RWPE2 (cell line): Measurements from ENCODE around the gene MACROH2A2.
A peak's percentile ranks its signal among the peaks of the same experiment; 100 is the strongest.

Experiments
- ATAC-seq: fragments of 200-7000 bp; cut with Tn5 transposase; 3 replicates; pipeline ENCODE4 v1.9.1; 2021; ENCODE audit warnings: low read depth
- DNase-seq: peaks from one replicate; pipeline ENCODE4 v3.0.0-alpha.2; 2020; ENCODE audit warnings: low spot score
- H3K27ac ChIP-seq: fragments of 450-650 bp; 2 replicates; pipeline ENCODE4 v1.5.1; 2017; ENCODE audit warnings: mild to moderate bottlenecking; ENCODE audit not compliant: poor library complexity, severe bottlenecking
- H3K27me3 ChIP-seq: fragments of 250-450 bp; sonication (Bioruptor Pico); 2 replicates; pipeline ENCODE4 v1.5.1; 2021; ENCODE audit warnings: mild to moderate bottlenecking, moderate library complexity; ENCODE audit not compliant: insufficient read depth, poor library complexity, severe bottlenecking
- H3K36me3 ChIP-seq: fragments of 250-450 bp; sonication (Bioruptor Pico); 2 replicates; pipeline ENCODE4 v1.5.1; 2020; ENCODE audit warnings: low read depth, mild to moderate bottlenecking, moderate library complexity
- H3K4me1 ChIP-seq: fragments of 250-450 bp; sonication (Bioruptor Pico); 2 replicates; pipeline ENCODE4 v1.5.1; 2021; ENCODE audit warnings: mild to moderate bottlenecking, moderate library complexity; ENCODE audit not compliant: insufficient read depth, poor library complexity, severe bottlenecking
- H3K4me3 ChIP-seq: fragments of 250-450 bp; sonication (Bioruptor Pico); 2 replicates; pipeline ENCODE4 v1.5.1; 2021; ENCODE audit warnings: mild to moderate bottlenecking, moderate library complexity; ENCODE audit not compliant: severe bottlenecking
- H3K9me3 ChIP-seq: fragments of 250-450 bp; sonication (Bioruptor Pico); 2 replicates; pipeline ENCODE4 v1.5.1; 2021; ENCODE audit warnings: mild to moderate bottlenecking, moderate library complexity; ENCODE audit not compliant: severe bottlenecking
- TF ChIP-seq, protein P1 (sequence below): fragments of 450-650 bp; IDR thresholded peaks from one replicate; pipeline ENCODE4 v1.5.1; 2017; ENCODE audit warnings: mild to moderate bottlenecking, moderate library complexity; ENCODE audit not compliant: poor library complexity, severe bottlenecking

The MACROH2A2 gene

DNA sequence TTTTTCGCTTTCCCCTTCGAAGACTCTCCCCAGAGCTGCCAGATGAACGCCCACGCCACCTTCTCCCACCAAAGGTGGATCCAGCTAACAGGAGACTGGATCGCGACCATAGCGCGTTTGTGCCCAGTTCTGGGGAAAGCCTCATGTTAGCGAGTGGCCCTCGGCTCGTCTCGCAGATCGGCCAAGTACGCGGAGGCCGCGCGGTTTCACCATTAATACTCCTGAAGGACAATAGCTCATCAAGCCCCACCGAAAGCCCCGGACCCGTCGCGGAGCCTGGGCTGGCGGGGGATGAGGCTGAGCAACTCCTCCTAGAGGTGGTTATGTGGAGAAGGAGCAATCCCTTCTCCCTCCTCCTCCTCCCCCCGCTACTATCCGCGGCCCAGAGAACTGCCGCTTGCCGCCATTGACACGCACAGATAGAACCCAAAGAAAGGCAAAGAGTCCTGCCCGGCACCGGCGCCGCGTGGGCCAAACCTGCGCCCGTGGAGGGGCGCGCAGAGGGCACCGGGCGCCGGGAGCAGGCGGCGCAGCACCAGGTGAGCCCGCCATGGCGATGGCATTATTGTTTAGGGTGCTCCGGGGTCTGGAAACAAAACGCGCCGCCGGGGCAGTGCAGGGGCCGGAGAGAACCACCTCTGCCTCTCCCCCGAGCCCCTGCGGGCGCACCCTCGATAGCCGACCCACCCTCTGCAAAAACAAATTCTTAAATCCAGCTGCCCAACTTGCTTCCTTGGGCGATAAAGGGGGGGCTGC, at the start of gene MACROH2A2:
MACROH2A2 (plus strand) TSS at position 385 of the 756 bp plus-strand sequence. CDS start 22,813 bp downstream, outside the sequence.
- peak within 1 kb of the TSS; percentile 94 for H3K4me3 ChIP-seq
- DNase-seq (no peak), ATAC-seq (peak; percentile 84)
- H3K27me3 ChIP-seq = no peaks in the 10 kb centered on the region
- H3K4me1 ChIP-seq = peaks cover 6% of the 10 kb centered on the region
- TF ChIP-seq, protein P1, sequence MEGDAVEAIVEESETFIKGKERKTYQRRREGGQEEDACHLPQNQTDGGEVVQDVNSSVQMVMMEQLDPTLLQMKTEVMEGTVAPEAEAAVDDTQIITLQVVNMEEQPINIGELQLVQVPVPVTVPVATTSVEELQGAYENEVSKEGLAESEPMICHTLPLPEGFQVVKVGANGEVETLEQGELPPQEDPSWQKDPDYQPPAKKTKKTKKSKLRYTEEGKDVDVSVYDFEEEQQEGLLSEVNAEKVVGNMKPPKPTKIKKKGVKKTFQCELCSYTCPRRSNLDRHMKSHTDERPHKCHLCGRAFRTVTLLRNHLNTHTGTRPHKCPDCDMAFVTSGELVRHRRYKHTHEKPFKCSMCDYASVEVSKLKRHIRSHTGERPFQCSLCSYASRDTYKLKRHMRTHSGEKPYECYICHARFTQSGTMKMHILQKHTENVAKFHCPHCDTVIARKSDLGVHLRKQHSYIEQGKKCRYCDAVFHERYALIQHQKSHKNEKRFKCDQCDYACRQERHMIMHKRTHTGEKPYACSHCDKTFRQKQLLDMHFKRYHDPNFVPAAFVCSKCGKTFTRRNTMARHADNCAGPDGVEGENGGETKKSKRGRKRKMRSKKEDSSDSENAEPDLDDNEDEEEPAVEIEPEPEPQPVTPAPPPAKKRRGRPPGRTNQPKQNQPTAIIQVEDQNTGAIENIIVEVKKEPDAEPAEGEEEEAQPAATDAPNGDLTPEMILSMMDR = peak; percentile 56
- H3K36me3 ChIP-seq = no peaks in the 10 kb centered on the region
- H3K9me3 ChIP-seq = no peaks in the 10 kb centered on the region
- H3K27ac ChIP-seq = peak within 1 kb of the TSS; percentile 56

DNA sequence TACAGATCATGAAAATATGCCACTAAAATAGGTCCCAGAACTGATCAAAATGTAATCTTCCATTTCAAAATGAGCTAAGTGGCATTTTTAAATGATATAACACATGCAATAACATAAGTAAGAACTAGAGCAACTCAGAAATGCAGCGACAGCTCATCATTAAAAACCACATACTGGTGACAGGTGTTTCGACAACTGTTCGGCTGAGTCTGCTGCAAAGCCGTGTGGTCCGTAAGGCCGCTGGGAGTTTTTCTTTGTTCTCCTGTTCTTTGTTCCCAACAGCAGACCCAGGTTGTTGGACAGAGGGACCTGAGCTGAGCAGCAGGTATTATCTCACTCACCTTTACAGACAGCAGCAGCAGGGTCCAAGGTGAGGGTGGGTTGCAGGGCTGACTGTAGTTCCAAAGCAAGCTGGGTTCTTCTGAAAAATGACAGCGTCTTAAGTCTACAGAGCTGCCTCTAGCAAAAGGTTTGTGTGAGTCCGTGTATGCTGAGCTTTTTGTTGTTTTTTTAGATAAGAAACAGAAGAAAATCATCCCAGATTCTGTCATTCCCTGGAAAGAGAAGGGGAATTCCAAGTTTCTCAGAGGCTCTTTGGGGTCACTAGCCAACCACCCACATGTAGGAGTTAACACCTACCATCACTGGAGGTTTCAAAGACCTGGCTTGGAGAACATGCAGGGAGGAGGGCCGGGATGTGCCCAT, 45.4 kb upstream of the MACROH2A2 start:
- ATAC-seq (no peak), DNase-seq (no peak)
- no peak overlapping the region for H3K27ac ChIP-seq
- H3K36me3 ChIP-seq = no peaks in the 10 kb centered on the region
- TF ChIP-seq, protein P1 = no peak
- no peaks in the 10 kb centered on the region for H3K27me3 ChIP-seq
- no peaks in the 10 kb centered on the region for H3K9me3 ChIP-seq
- H3K4me1 ChIP-seq = no peaks in the 10 kb centered on the region
- no peak overlapping the region for H3K4me3 ChIP-seq

DNA sequence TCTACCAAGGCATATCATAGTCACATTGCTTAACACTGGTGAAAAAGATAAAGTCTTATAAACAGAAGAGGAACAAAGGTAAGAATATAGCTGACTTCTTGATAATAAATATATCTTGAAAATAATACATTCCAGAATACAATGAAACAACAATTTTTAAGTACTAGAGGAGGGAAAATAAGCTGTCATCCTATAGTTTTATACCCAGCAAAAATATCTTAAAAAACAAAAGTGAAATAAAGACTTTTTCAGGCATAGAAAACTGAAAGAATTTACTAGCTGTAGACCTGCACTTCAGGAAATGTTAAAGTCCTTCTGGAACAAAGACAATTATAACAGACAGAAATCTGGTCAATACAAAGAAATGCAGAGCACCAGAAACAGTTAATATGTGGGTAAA, 21.4 kb upstream of the MACROH2A2 start:
- no peak for DNase-seq
- no peaks in the 10 kb centered on the region for H3K36me3 ChIP-seq
- no peak for ATAC-seq
- H3K4me1 ChIP-seq = no peaks in the 10 kb centered on the region
- peaks cover 8% of the 10 kb centered on the region for H3K9me3 ChIP-seq
- H3K4me3 ChIP-seq = no peak overlapping the region
- TF ChIP-seq, protein P1 = no peak
- peaks cover 10% of the 10 kb centered on the region for H3K27me3 ChIP-seq
- H3K27ac ChIP-seq = no peak overlapping the region

DNA sequence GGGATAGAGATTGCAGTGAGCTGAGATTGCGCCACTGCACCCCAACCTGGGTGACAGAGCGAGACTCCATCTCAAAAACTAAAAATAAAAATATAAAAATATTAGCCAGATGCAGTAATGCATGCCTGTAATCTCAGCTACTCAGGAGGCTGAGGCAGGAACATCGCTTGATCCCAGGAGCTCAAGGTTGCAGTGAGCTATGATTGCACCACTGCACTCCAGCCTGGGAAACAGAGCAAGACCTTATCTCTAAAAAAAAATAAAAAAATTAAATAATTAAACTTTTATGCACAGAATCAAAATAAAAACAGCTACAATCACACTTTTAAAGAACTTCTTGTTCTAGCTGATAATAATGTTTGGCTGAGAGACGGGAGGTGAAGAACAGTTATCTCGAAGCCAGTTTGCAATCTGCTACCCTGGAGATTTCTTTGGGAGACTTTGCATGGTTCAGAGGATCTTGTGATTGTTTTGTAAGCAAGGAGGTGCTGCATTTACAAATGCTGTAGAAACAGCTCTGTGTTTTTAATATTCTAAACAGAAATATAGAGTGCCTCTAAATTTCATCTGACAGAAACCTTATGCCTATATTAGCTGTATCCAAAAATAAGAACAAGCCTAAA, 19.9 kb upstream of the MACROH2A2 start:
- Histone ChIP-seq H3K27me3 (peaks cover 10% of the 10 kb centered on the region), H3K36me3 (no peaks in the 10 kb centered on the region), H3K27ac (no peak overlapping the region), H3K9me3 (peaks cover 8% of the 10 kb centered on the region), H3K4me1 (no peaks in the 10 kb centered on the region), H3K4me3 (no peak overlapping the region)
- no peak for DNase-seq
- TF ChIP-seq, protein P1 = no peak
- ATAC-seq = no peak
